Activated naive CD4-positive, alpha-beta T cell treated with Interleukin-2 at 50 U/mL for 16 hours (primary cell): Measurements from ENCODE around the gene CAND2.
A peak's percentile ranks its signal among the peaks of the same experiment; 100 is the strongest.
"Not testable (repeated sequence)": the region's sequence is repeated elsewhere in the genome, so short reads cannot be mapped to it uniquely, and the experiment has no call there.

Experiments used
- DNase-seq: peaks from one replicate; pipeline ENCODE4 v3.0.0-alpha.2; 2020

CAND2 gene

DNA sequence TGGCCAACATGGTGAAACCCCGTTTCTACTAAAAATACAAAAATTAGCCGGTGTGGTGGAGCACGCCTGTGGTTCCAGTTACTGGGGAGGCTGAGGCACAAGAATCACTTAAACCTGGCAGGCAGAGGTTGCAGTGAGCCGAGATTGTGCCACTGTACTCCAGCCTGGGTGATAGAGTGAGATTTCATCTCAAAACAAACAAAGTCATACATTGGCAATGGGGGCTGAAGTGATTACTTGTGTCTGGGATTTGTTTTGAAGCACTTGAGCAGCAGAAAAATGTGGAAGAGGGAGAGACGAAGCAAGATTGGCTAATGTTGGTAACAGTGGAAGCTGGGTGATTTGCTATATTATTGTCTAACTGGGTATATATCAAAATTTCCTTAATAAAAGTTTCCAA, 24.0 kb upstream of the CAND2 start:
- no peak for DNase-seq

DNA sequence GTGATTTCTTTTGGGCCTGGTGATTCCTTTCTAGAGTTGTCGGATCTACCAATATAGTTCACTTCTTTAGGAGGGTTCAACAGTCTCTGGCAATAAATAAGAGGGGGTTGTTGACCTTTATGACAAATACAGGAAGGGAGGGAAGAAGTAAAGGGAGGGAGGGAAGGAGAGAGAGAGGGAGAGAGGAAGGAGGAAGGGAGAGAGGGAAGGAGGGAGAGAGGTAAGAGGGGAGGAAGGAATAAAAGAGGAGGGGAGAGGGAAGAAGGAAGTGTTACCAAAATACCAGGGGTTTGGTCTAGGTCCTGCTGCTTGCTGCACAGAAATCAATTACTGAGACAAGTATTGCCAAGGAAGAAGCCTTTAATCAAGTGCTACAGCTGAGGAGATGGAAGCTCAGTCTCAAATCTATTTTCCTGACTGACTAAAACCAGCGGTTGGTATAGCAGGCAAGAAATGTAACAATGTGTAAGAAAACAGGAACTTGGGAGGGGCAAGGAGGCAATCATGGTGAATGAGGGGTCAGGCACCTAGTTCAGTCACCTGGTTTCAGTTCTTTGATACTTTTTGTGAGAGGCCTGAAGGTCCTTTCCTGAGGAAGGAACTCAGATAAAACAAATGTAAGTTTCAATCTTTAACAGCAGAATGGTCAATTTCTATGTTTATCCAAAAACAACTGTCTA, 23.3 kb upstream of the CAND2 start:
- no peak for DNase-seq

DNA sequence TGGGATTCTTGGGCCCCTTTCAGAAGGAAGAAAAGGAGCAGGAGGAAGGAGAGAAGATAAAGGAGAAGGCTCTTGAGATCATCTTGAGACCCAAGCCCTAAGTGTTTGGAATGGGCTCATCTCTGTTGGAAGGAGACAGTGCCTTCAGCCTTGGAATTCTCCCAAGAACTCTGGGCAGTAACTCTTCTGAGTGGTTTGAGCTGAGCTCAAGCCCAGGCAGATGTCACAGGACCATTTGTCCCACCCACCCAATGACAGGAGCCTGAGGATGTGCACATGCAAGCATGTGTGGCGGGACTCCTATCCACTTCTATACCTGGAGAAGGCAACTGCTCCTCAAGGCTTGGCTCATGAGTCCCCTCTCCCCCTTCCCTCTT, 22.8 kb upstream of the CAND2 start:
- DNase-seq, result no peak

DNA sequence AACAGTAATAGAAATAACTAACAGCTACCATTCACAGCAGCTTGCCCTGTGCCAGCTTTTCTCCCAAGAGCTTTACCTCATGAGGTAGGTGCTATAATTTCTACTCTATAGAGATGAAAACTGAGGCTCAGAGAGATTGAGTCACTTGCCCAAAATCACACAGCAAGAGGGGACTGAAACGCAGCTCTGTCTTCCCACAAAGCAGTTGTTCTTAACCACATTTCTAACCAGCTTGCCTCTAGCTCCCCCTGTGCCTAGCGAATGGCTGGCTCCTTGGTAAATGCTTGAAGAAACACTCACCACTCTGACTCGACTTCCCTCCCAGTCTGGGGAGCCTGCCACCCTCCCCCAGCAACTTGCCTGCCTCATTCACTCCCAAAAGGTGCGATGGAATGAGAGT, 21.9 kb upstream of the CAND2 start:
- DNase-seq, result no peak

DNA sequence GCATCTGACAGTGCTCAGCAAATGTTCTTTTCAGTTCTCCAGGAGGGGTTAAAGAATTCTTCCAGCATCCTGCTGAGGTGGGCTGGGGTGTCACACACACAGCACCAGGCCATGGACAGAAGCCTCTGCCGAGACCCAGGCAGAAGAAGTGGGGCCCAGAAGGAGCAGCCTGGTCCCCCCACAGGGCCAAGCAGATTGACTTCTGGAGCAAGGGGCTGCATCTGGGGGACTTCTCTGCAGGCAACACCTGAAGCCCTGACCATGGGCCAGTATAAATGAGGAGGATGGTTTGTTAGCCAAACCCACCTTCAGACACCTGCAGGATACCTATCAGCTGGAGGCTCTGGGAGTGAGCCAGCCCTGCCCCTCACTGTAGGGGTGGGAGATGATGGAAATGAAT, 21.3 kb upstream of the CAND2 start:
- DNase-seq, result no peak

DNA sequence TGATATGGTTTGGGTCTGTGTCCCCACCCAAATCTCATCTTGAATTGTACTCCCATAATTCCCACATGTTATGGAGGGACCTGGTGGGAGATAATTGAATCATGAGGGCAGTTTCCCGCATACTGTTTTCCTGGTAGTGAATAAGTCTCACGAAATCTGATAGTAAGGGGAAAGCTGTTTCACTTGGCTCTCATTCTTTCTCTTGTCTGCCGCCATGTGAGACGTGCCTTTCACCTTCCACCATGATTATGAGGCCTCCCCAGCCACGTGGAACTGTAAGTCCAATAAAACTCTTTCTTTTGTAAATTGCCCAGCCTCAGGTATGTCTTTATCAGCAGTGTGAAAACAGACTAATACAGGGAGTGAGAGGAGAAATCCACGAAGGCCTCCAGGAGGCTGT, 20.5 kb upstream of the CAND2 start:
- not testable (repeated sequence) for DNase-seq

DNA sequence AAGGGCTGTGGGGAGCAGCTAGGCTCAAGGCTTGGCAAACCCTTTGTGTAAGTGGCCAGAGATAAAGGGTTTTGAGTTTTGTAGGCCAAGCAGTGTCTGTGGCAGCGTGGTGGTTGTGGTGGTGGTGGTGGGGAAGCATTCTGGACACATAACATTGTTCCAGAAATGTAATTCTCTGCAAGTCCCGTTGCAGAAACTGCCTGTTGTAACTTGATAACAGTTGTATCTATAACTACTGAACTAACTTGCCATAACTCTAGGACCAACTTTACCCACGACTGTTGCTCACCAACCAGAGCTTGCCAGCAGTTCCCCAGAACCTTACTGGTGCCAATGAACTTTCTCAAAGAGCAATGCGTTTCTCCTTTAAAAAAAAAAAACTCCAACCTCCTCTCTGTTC, 19.3 kb upstream of the CAND2 start:
- DNase-seq, result no peak

DNA sequence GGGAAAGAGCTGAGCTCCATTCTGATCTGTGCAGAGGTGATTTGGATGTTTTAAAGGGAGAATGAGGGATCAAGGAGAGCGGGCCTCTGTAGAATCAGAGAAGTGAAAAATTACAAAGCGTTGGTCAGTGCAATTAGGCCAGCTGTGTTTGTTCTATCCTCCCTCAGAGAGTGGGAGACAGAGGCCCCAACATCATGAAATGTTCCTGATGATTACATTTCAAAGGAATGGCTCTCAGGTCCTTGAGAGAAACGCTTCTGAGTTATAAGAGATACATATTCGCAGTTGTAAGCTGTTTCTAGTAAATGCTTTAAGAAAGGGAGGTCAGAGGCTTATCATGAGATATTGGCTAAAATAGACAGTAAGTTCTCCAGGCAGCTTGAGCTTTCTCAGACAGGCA, 15.7 kb upstream of the CAND2 start:
- DNase-seq, result no peak

DNA sequence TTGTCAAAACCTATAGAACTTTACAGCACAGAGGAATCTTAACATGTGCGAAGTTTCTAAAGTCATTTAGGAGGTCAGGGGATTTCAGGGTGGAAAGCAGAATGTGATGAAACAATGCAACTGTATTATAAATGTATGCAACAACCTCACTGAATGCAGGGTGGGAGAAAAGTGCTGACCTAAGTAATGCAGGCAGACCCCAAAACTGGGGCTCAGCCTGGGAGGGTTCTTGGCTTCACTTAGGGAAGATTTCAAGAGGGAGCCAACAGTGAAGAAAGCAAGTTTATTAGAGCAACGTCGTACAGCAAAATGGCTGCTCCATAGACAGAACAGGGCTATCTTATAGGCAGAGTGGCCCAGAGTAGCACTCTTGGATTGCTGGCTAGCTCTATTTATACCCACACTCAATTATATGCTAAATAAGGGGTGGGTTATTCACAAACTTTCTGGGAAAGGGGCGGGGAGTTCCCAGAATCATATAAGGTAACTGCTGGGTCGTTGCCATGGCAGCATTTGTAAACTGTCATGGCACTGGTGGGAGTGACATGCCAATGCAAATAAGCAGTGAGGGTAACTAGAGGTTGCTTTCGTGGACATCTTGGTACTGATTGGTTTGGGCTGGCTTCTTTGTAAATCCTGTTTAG, 14.2 kb upstream of the CAND2 start:
- DNase-seq, result no peak

DNA sequence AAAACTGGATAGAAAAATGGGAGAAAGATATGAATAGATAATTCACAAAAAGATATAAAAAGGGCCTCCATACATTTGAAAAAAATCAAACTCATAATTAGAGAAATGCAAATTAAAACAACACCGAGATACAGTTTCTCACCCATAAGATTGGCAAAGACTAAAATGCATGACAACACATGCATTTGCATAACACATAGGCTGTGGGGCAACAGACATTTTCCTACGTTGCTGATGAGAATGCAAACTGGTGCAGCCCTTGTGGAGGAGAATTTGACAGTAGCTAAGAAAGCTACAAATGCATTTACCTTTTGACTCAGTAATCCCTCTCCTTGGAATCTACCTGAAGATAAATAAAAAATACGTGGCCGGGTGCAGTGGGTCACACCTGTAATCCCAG, 11.4 kb upstream of the CAND2 start:
- no peak for DNase-seq

DNA sequence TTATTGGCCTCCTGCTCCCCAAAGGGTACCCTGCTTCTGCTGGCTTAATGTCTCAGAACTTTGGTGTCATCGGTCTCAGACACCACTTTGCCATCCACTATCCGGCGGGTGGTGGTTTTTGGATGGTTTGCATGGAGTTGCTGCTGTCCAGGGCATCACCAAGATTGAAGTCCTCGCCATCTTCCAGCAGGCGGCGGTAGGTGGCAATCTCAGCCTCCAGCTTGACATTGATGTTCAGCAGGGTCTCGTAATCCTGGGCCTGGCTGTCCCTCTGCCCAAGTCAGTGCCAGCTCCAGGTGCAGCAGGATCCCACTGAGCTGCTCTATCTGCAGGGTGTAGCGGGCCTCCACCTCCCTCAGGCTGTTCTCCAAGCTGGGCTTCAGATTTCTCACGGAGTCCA, 9.1 kb upstream of the CAND2 start:
- DNase-seq, result peak; percentile 63

DNA sequence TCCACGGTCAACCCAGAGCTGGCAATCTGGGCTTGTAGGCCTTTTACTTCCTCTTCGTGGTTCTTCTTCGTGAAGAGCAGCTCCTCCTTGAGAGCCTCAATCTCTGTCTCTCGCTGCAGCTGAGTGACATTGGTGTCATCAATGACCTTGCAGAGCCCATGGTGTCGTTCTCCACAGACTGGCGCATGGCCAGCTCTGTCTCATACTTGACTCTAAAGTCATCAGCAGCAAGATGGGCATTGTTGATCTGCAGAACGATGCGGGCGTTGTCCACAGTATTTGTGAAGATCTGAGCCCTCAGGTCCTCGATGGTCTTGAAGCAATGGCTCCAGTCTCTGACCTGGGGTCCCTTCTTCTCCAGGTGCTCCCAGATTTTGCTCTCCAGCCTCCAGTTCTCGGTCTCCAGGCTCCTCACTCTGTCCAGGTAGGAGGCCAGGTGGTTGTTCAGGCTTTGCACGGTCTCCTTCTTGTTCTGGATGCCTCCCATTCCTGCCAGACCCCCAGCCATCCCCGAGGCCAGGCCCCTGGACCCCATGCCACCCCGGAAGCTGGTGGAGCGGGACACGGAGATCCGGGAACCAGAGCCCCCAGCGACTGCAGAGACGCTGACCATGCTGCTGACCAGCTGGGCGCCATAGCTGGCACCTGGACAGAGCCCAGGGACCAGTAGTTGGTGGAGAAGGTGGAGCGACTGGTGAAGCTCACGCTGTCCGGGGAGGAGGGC, 8.4 kb upstream of the CAND2 start:
- not testable (repeated sequence) for DNase-seq

DNA sequence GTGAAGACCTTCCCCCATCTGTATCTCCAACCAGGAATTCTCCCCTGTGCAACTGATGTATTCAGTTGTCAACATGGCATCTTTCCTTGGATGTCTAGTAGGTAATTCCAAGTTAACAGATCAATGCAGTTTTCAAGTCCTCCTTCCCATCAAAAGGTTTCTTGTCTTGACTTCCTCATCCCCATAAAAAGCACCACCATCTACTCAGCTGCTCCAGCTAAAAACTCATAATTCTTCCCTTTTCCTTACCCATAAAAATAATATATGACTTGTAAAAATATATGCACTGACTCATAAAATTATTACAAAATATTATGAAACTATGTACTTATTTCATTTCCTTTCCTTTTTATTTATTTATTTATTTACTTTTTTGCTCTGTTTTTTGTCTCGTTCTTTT, 5.0 kb upstream of the CAND2 start:
- DNase-seq, result no peak

DNA sequence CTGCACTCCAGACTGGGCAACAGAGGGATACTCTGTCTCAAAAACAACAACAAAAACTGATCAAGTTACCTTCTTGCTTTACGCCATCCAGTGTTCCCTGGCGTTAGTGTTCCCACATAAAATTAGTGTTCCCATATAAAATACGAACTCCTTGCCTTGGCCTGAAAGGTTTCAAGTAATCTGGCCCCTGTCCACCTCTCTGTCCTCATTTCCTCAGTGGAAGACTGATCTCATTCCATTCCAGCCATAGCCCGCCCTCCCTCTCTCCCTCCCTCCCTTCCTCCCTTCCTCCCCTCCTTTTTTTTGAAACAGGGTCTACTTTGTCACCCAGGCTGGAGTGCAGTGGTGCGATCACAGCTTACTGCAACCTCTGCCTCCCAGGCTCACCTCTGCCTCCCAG, 2.8 kb upstream of the CAND2 start:
- no peak for DNase-seq

DNA sequence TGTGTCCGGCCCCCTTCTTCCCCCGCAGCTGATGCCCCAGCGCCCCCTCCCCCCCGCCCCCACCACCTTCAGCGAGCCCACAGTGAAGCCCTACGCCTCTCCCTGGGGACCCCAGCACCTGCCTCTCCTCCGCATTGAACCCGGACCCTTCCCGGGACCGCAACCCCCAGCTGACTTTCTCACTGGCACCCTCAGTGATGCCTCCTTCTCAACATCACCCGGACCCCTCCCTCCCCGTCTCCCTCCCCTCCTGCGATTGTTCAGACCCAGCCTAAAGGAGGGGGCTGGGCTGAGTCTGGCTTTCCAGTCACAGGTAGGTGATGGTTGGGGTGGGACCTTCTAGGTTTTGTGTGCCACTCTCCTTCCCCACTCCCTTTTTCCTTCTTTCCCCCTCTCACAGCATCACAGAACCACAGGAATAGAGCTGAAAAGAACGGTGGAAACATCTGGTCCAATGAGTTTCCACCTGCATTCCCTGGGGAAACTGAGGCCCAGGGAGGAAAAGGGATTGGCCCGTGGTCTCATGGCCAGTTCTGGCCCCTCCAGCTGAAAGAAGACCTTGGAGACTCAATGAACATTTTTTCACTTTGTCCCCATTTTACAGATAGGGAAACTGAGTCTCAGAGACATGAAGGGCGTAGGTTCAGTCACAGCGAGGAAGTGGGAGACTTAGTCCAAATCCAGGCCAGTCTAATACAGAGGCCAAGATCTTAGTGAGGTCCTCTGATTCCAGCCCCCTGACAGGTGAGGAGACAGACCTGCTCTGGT, 828 bp downstream of the CAND2 start:
- DNase-seq, result no peak

DNA sequence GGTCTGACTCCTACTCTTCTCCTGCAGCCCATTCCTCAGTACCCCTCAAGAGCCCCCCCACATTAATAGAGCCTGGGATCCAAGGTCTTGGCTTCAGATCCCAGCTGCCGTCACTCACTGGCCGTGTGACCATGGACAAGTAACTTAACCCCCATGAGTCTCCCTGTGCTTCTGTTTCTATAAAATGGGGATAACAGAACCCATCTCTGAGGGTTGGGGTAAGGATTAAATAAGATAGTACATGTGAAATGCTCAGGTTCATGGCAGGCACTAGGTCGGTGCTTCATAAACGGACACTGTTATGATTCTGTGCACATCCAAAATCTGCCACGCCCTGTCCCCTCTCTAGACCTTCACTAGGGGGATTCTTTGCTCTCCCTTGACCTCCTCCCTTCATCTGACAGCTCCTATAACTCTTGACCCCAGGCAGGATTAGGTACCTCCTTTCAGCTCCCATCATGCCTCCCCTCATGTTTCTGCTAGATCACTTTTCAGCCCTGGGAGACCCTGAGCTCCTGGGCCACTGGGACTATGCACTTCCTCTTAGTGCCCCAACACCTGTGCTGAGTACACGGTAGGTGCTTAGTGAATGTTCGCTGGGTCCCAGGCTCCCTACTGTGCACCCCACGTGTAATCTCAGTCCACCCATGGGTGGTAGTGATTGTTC, 1.5 kb downstream of the CAND2 start:
- no peak for DNase-seq

DNA sequence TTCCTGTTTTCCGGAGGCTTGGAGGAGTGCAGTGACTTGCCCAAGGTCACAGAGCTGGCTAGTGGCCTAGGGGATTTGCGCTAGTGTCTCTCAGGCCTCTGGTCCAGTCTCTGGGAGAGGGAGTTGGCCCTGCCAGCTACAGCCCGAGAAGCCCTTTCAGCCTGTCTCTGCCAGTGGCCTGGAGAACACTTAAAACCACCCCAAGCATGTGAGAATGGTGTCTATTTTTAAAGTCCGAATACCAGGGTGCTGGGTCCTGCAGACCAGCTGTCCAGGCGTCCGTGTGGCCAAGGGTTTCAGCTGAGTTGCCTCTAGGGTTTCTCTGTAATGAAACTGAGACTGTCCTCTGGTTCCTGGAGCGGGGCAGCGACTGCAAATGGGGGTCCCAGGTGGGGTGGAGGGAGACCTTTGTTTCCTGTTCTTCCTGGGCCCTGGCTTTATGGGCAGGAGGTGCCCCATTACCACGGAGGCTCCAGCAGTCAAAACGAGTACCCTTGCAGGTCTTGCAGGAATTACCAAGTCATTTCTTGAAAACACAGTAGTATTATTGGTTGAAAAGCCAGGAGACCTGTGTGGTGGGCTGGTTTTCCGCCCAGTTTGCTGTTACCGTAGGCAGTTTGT, 2.2 kb downstream of the CAND2 start:
- DNase-seq, result no peak

DNA sequence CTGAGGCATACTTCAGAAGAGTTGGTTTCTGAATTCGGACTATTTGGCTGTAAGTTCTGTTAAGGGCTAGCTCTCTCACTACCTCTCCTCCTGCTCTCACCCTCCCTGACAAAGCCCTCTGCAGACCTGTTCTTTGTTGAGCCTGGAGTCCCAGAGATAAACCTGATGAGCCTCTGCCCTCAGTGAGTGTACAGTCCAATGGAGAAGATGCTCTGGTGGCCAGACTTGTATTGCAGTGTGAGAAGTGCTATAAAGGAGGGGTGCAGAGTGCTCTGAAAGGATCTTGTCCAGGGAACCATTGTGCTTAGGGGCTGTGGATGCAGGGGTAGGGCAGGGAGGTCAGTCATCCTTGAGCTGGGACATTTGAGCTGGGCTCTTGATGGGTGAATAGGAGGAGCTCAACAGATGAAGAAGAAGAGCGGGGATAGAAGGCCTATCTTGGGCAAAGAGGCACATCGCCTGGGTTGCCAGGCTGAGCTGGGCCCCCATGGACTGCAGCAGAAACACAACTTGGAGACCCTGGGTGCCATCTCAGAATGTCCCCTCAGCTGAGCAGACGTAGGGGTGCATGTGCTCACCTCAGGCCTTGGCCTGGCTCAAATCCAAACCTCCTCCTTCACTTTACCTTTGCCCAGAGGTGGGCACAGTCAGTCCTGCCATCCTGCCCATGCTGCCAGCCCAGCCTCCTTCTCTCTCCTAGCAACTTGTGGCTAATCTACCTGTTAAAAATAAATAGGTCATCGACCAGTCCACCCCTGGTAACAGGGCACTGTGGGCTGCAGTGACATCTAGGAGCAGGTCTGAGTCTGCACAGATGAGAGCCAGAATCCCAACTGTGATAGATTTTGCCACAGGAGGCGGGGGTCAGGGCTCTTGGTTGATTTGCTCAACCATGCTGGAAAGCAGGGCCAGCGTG, 3.3 kb downstream of the CAND2 start:
- DNase-seq, result no peak

DNA sequence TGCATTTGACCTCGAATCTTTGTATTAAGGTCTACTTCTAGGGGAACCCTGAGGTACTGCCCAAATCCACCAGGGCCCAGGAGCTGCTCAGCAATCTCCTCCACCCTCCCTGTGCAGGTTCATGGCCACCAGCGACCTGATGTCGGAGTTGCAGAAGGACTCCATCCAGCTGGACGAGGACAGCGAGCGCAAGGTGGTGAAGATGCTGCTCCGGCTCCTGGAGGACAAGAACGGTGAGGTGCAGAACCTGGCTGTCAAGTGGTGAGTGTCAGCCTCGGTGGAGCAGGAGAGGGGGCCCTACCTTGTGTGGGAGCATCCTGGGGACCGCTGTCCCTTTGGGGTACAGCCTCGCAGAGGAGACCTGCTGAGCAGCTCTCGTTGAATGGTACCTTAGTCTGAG, 6.9 kb downstream of the CAND2 start:
- no peak for DNase-seq

DNA sequence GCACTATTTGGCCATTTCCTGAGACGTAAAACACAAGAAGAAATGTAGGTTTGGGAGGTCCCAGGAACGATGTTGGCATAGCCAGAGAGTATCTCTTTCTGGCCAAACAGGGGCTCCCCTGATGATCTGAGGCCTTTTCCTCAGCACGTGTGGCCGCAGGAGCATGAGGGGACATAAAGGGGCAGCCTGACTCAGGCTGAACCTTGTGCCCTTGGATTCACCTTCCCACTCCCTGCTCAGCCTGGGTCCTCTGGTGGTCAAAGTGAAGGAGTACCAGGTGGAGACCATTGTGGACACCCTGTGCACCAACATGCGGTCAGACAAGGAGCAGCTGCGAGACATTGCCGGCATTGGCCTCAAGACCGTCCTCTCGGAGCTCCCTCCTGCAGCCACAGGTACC, 10.6 kb downstream of the CAND2 start:
- no peak for DNase-seq

DNA sequence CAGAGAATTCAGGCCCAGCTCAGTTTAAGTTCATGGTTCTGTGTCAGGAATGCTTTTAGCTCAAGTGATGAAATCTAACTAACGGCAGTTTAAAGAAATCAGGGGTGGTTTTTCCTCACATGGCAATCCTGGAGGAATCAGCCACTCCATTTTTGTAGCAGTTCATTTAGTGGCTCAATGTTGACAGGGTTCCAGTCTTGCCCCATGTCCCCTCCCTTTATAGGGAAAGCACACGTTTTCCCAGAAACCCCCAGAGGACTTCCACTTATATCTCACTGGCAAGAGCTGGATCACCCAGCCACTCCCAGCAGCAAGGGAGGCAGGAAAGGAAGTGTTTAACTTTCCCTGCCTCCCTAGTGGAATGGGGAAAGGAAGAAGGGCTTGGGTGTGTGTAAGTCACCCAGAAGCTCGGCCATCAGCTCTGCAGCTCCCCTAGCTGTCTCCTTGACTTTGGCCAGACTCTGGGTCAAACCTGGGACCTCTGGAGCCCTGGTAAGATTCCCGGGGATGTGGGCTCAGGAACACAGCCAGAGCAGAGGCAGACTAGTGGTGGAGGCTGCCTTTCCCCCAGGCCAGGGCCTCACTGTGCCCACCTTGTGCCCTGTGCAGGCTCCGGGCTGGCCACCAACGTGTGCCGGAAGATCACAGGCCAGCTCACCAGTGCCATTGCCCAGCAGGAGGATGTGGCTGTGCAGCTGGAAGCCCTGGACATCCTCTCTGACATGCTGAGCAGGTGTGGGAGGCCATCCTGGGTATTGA, 11.3 kb downstream of the CAND2 start:
- no peak for DNase-seq
